Measurements from ENCODE around the gene ZRSR2. TPM values are rescaled to one million over a fixed set of nuclear protein-coding genes. Genes with fewer than 3 reads are reported as not detected.

Gene ZRSR2
- polyA plus RNA-seq, 1 of the 3 experiments (the other 2 are of a cell fraction), result 14.3 TPM

- WGBS (ENCODE audit: low lambda C conversion rate), result 26% methylated on average over 3 of the region's 3 CpGs
- CTCF ChIA-PET, result no interaction called here
- POLR2A ChIA-PET, result no interaction called here
These were observed 75.9 kb downstream of the ZRSR2 start for GRCh38 chrX:15866147-15866546.

GRCh38 chrX:15869695-15870094, 79.4 kb downstream of the ZRSR2 start:
- Histone ChIP-seq H3K36me3 (replicated peaks in 1 of 2; ENCODE audit: control insufficient read depth in 1 of 2, insufficient read depth in 2 of 2, low read length in 1 of 2) (no peaks in the 10 kb centered on the region), H3K27me3 (ENCODE audit: insufficient read depth) (peaks cover 19% of the 10 kb centered on the region; the same call in 1 of the 2 replicates), H4K20me1 (ENCODE audit: insufficient read depth) (no peaks in the 10 kb centered on the region), H3K9me3 (no peaks in the 10 kb centered on the region), H3K4me1 (ENCODE audit: control insufficient read depth in 1 of 2, insufficient read depth in 2 of 2, low read depth in 1 of 2, low read length in 1 of 2) (no peaks in the 10 kb centered on the region), H3K4me2 (no peak overlapping the region), H2AFZ (ENCODE audit: low read depth) (no peak overlapping the region), H3K9ac (no peak overlapping the region), H3K9me2 (no peaks in the 10 kb centered on the region), H3K27ac (ENCODE audit: low read depth in 2 of 2, low read length in 1 of 2) (no peak overlapping the region), H3K4me3 (ENCODE audit: low read depth in 2 of 2, low read length in 1 of 2) (no peak overlapping the region), H3F3A (replicated peaks; ENCODE audit: insufficient read depth) (no peaks in the 10 kb centered on the region), H3K79me2 (ENCODE audit: insufficient read depth) (no peaks in the 10 kb centered on the region)
- TF ChIP-seq FOSL2 (IDR thresholded peaks at IDR 0.05; ENCODE audit: borderline replicate concordance, low read depth), result no peak
- TF ChIP-seq IRF3 (IDR thresholded peaks at IDR 0.05; ENCODE audit: low read depth, low read length), result no peak
- TF ChIP-seq FOXM1 (IDR thresholded peaks at IDR 0.05; ENCODE audit: low read depth), result no peak
- no peak for TF ChIP-seq EP300 (IDR thresholded peaks at IDR 0.05; ENCODE audit: borderline replicate concordance in 1 of 2, low read depth in 1 of 2, low read length in 1 of 2)
- TF ChIP-seq YY1 (IDR thresholded peaks at IDR 0.05; ENCODE audit: low read depth), result no peak
- no peak for DNase-seq
- POLR2A ChIA-PET, result no interaction called here
- CTCF ChIA-PET, result no interaction called here
- 65% methylated on average over 4 of the region's 4 CpGs for WGBS (ENCODE audit: low lambda C conversion rate)

More at GRCh38 chrX:15866147-15866546, 75.9 kb downstream of the ZRSR2 start:
- Histone ChIP-seq H3K27ac (ENCODE audit: low read depth in 2 of 2, low read length in 1 of 2) (no peak overlapping the region), H3K4me2 (no peak overlapping the region), H3K9me3 (no peaks in the 10 kb centered on the region), H3K27me3 (ENCODE audit: insufficient read depth) (peaks cover 12% of the 10 kb centered on the region; the same call in 1 of the 2 replicates), H3K79me2 (ENCODE audit: insufficient read depth) (no peaks in the 10 kb centered on the region), H4K20me1 (ENCODE audit: insufficient read depth) (no peaks in the 10 kb centered on the region), H3K4me3 (ENCODE audit: low read depth in 2 of 2, low read length in 1 of 2) (no peak overlapping the region), H3K36me3 (replicated peaks in 1 of 2; ENCODE audit: control insufficient read depth in 1 of 2, insufficient read depth in 2 of 2, low read length in 1 of 2) (no peaks in the 10 kb centered on the region), H3K4me1 (ENCODE audit: control insufficient read depth in 1 of 2, insufficient read depth in 2 of 2, low read depth in 1 of 2, low read length in 1 of 2) (no peaks in the 10 kb centered on the region), H3K9me2 (no peaks in the 10 kb centered on the region), H3F3A (replicated peaks; ENCODE audit: insufficient read depth) (no peaks in the 10 kb centered on the region), H3K9ac (no peak overlapping the region), H2AFZ (ENCODE audit: low read depth) (no peak overlapping the region)
- TF ChIP-seq SMC3 (IDR thresholded peaks at IDR 0.05; ENCODE audit: low read depth, low read length) (no peak), ELF1 (IDR thresholded peaks at IDR 0.05) (no peak), RCOR1 (IDR thresholded peaks at IDR 0.05; ENCODE audit: low read length) (no peak), NFIC (IDR thresholded peaks at IDR 0.05; ENCODE audit: borderline replicate concordance) (no peak), TEAD4 (IDR thresholded peaks at IDR 0.05; ENCODE audit: borderline replicate concordance, insufficient read depth) (no peak), PBX3 (IDR thresholded peaks at IDR 0.05) (no peak), EP300 (IDR thresholded peaks at IDR 0.05; ENCODE audit: borderline replicate concordance in 1 of 2, low read depth in 1 of 2, low read length in 1 of 2) (no peak), REST (IDR thresholded peaks at IDR 0.05; ENCODE audit: low read depth, low read length) (no peak), GATA2 (CRISPR knock-in tag; IDR thresholded peaks at IDR 0.05) (no peak), FOSL2 (IDR thresholded peaks at IDR 0.05; ENCODE audit: borderline replicate concordance, low read depth) (no peak)
- DNase-seq, result no peak
